ENCODE data around the gene CFAP97. TPM values are rescaled to one million over a fixed set of nuclear protein-coding genes. Genes with fewer than 3 reads are reported as not detected.
A peak's percentile ranks its signal among the peaks of the same experiment; 100 is the strongest.

CFAP97 gene
- total RNA-seq, 1 donor, result 77.1 TPM

- Histone ChIP-seq H3K27me3 (ENCODE audit: insufficient read depth, low read length) (no peaks in the 10 kb centered on the region), H3K4me3 (ENCODE audit: insufficient read depth, low read length) (no peak overlapping the region), H3K9me3 (ENCODE audit: low read depth, low read length) (no peaks in the 10 kb centered on the region), H3K36me3 (ENCODE audit: insufficient read depth, low read length) (peaks cover 3% of the 10 kb centered on the region), H3K4me2 (ENCODE audit: insufficient read depth, low read length) (peak overlapping the region; percentile 26), H4K20me1 (ENCODE audit: insufficient read depth, low read length) (peaks cover 45% of the 10 kb centered on the region), H3K27ac (ENCODE audit: low read depth, low read length) (no peak overlapping the region), H3K79me2 (ENCODE audit: insufficient read depth, low read length) (peaks cover 90% of the 10 kb centered on the region), H3K4me1 (ENCODE audit: insufficient read depth, low read length) (peaks cover 30% of the 10 kb centered on the region), H2AFZ (ENCODE audit: low read length) (no peak overlapping the region)
- DNase-seq (ENCODE audit: insufficient read length, low spot score, missing footprints), result no peak
- no peak for TF ChIP-seq CTCF (IDR thresholded peaks at IDR 0.05; ENCODE audit: extremely low read depth, low read depth, low read length)
Observed at GRCh38 chr4:185217408-185217975, 13.7 kb upstream of the CFAP97 start.

DNA sequence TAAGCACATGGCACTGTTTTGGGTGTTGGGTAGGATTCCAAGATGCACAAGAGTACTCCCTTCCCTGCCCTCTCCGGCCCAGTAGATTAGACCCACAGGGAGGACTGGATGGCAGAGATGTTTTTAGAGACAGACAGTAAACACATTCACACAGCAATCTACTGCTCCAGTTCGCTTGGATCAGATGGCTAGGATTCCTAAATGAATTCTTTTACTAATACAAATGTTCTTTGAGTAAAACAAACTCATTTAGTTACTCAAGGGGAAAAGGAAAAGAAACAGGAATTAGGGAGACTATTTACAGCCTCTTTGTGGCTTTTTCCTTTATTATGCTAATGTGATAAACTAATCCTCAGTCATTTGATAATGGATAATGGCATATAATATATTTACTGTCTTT lies 11.5 kb upstream of the CFAP97 start:
- H3K4me2 ChIP-seq (ENCODE audit: insufficient read depth, low read length), result peak overlapping the region; percentile 17
- no peak overlapping the region for H2AFZ ChIP-seq (ENCODE audit: low read length)

DNA sequence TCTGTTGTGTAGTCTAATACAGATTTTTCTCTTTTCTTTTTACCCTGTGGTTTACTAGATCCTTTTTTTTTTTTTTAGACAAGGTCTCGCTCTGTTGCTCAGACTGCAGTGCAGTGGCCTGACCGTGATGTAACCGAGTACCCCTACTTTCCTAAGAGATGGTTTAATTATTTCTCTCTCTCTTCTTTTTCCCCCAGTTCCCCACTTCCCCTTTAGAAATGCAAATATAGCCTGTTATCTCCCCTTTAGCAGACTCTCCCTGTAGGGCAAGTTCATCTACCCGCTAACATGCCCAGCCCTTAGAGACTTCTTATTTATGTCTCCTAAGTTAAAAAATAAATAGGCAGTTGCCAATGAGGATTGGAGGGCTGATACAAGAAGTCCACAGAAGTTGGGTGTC lies 10.1 kb upstream of the CFAP97 start:
- H3K79me2 ChIP-seq (ENCODE audit: insufficient read depth, low read length), result peaks cover 85% of the 10 kb centered on the region
- no peak overlapping the region for H3K4me2 ChIP-seq (ENCODE audit: insufficient read depth, low read length)
- DNase-seq (ENCODE audit: insufficient read length, low spot score, missing footprints), result no peak
- H3K27me3 ChIP-seq (ENCODE audit: insufficient read depth, low read length), result no peaks in the 10 kb centered on the region
- H3K36me3 ChIP-seq (ENCODE audit: insufficient read depth, low read length), result peaks cover 3% of the 10 kb centered on the region
- no peak for TF ChIP-seq CTCF (IDR thresholded peaks at IDR 0.05; ENCODE audit: extremely low read depth, low read depth, low read length)
- H3K4me1 ChIP-seq (ENCODE audit: insufficient read depth, low read length), result peaks cover 22% of the 10 kb centered on the region
- H4K20me1 ChIP-seq (ENCODE audit: insufficient read depth, low read length), result peaks cover 47% of the 10 kb centered on the region
- H2AFZ ChIP-seq (ENCODE audit: low read length), result no peak overlapping the region
- H3K4me3 ChIP-seq (ENCODE audit: insufficient read depth, low read length), result no peak overlapping the region
- no peaks in the 10 kb centered on the region for H3K9me3 ChIP-seq (ENCODE audit: low read depth, low read length)
- no peak overlapping the region for H3K27ac ChIP-seq (ENCODE audit: low read depth, low read length)

More for the DNA sequence above, 11.5 kb upstream of the CFAP97 start:
- H3K9me3 ChIP-seq (ENCODE audit: low read depth, low read length), result no peaks in the 10 kb centered on the region
- peak; percentile 39 for DNase-seq (ENCODE audit: insufficient read length, low spot score, missing footprints)
- no peaks in the 10 kb centered on the region for H3K27me3 ChIP-seq (ENCODE audit: insufficient read depth, low read length)
- H4K20me1 ChIP-seq (ENCODE audit: insufficient read depth, low read length), result peaks cover 49% of the 10 kb centered on the region
- no peak overlapping the region for H3K27ac ChIP-seq (ENCODE audit: low read depth, low read length)
- H3K36me3 ChIP-seq (ENCODE audit: insufficient read depth, low read length), result peaks cover 3% of the 10 kb centered on the region
- TF ChIP-seq CTCF (IDR thresholded peaks at IDR 0.05; ENCODE audit: extremely low read depth, low read depth, low read length), result no peak
- no peak overlapping the region for H3K4me3 ChIP-seq (ENCODE audit: insufficient read depth, low read length)
- H3K79me2 ChIP-seq (ENCODE audit: insufficient read depth, low read length), result peaks cover 90% of the 10 kb centered on the region
- H3K4me1 ChIP-seq (ENCODE audit: insufficient read depth, low read length), result peaks cover 25% of the 10 kb centered on the region

GRCh38 chr4:185212581-185212980 lies 8.8 kb upstream of the CFAP97 start:
- Histone ChIP-seq H3K4me3 (ENCODE audit: insufficient read depth, low read length) (no peak overlapping the region), H3K36me3 (ENCODE audit: insufficient read depth, low read length) (peaks cover 3% of the 10 kb centered on the region), H4K20me1 (ENCODE audit: insufficient read depth, low read length) (peaks cover 35% of the 10 kb centered on the region), H3K4me2 (ENCODE audit: insufficient read depth, low read length) (peak overlapping the region; percentile 83), H3K27ac (ENCODE audit: low read depth, low read length) (no peak overlapping the region), H3K27me3 (ENCODE audit: insufficient read depth, low read length) (no peaks in the 10 kb centered on the region), H3K4me1 (ENCODE audit: insufficient read depth, low read length) (peaks cover 25% of the 10 kb centered on the region), H3K79me2 (ENCODE audit: insufficient read depth, low read length) (peaks cover 72% of the 10 kb centered on the region), H3K9me3 (ENCODE audit: low read depth, low read length) (no peaks in the 10 kb centered on the region), H2AFZ (ENCODE audit: low read length) (no peak overlapping the region)
- DNase-seq (ENCODE audit: insufficient read length, low spot score, missing footprints), result peak; percentile 83
- TF ChIP-seq CTCF (IDR thresholded peaks at IDR 0.05; ENCODE audit: extremely low read depth, low read depth, low read length), result no peak
